ENCODE data around the gene RNF224.
A peak's percentile ranks its signal among the peaks of the same experiment; 100 is the strongest.

RNF224 gene

DNA sequence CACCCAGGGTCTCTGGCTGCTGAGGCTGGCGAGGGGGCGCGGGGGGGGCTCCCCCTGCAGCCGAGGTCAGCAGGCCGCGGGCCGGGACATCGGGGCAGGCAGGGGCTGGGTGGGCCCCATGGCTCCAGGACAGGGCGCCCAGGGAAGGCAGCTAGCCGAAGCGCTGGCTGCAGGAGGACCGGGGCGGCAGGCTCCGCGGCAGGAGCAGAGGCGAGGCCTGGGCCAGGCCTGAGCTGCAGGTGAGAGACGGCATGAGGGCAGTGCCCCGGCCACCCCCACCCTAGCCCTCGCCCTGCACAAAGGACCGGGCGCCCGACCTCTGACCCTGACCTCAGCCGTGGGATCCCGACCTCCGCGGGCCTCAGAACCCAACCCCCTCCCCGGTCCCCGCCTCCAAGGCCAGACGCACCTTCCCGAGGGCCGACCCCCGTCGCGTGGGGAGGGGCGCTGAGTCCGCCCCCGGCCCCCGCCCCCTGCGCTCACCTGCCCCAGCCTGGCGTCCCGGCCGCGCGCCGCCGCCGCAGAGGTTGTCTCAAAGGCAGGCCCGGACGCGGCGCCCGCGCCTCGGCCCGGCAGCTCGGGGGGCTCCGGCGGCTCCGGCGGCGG, 5.7 kb upstream of the RNF224 start:
- TF ChIP-seq, protein P1, sequence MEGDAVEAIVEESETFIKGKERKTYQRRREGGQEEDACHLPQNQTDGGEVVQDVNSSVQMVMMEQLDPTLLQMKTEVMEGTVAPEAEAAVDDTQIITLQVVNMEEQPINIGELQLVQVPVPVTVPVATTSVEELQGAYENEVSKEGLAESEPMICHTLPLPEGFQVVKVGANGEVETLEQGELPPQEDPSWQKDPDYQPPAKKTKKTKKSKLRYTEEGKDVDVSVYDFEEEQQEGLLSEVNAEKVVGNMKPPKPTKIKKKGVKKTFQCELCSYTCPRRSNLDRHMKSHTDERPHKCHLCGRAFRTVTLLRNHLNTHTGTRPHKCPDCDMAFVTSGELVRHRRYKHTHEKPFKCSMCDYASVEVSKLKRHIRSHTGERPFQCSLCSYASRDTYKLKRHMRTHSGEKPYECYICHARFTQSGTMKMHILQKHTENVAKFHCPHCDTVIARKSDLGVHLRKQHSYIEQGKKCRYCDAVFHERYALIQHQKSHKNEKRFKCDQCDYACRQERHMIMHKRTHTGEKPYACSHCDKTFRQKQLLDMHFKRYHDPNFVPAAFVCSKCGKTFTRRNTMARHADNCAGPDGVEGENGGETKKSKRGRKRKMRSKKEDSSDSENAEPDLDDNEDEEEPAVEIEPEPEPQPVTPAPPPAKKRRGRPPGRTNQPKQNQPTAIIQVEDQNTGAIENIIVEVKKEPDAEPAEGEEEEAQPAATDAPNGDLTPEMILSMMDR (IDR thresholded peaks at IDR 0.05; ENCODE audit: low read depth, low read length): no peak
- in situ Hi-C loops (cut with HindIII; ENCODE audit: low sequenced_read_pairs): no loop called here
- H3K4me3 ChIP-seq (ENCODE audit: low read depth, low read length): peak overlapping the region; percentile 24
- DNase-seq (ENCODE audit: low read depth, low spot score): no peak

DNA sequence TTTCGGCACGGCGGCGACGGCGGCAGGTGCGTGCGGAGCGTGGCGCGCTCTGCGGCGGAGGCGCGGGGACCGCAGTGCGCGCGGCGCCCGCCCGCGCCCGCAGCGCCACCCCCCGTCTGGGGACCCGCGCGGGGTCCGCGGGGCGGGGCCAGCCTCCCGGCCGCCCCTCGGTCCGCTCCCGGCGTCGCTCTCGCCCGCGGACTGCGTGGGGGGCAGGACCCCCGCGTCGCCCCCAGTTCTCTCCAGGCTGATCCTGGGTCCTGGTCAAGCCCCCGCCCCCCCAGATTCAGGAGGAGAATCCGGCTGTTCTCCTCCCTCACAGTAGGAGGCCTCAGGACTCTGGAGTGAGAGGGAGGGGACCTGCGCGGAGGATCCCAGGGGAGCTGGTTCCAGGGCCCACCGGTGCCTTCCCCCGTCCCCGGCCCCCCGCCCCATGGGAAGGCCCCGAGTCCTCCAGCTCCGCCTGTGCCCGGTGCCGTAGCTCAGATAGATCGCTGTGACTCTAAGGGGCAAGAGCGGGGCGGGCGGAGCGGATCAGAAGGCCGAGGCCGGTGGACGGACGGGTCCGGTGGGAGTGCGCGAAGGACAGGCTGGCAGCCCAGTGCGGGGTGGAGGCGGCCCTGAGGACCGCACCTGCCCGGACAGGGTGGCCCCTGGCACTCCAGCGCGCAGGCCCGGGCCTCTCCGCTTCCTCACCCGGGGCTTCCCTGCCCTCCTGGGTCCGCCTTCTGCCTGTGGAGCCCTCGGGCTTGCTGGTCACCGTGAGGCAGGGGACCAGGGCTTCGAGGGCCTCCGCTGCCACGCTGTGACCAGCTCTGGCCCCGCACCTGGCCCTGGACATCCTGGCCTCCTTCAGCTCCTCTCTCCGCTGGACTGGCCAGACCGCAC, 4.9 kb upstream of the RNF224 start, which contains the start of gene RNF208:
RNF208 (minus strand) TSS at position 51 of the 888 bp plus-strand sequence. CDS start 1,028 bp downstream, outside the sequence.
- TF ChIP-seq, protein P1 (IDR thresholded peaks at IDR 0.05; ENCODE audit: low read depth, low read length): no peak
- H3K4me3 ChIP-seq (ENCODE audit: low read depth, low read length): peak within 1 kb of the TSS; percentile 64
- in situ Hi-C loops (cut with HindIII; ENCODE audit: low sequenced_read_pairs): no loop called here
- no peak for DNase-seq (ENCODE audit: low read depth, low spot score)

DNA sequence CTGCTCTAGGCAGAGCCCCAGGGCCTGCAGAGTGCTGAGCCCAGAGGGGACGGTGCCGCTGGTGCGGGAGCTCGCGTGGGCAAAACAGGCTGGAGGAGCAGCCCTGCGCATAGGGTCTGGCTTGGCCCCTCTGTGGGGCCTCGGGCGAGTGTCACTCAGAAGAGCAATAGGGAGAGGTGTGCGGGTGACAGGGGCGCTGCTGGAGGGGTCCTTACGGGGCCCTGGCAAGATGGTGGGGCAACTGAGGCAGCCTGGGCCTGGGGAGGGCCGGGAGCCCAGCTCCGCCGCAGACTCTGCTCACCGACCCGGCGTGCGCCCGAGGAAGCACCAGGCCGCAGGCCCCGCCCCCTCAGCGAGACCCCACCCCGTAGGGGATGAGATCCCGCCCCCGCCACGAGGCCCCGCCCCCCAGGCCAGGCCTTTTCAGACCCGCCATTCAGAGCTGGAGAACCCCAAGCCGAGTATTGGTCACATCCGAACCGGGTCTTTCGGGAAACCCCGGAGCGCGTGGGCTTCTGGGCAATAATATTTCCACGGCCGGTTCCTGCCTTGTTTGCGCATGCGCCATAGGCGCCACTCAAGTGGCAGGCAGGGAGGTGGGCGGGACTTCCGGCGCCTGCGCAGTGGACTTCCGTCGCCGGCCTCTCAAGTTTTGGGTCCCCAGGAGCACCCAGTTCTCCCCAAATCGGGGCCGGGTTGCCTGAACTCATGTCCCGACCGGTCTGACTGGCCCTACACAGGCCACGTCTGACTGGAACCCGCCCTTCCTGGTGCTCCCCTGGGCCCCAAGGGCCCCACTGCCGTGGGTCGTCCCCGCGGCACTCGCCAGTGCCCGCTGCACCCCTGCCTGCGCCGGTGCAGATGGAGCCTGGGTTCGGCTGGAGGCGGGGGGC, 4.0 kb upstream of the RNF224 start:
- DNase-seq (ENCODE audit: low read depth, low spot score): peak; percentile 99
- in situ Hi-C loops (cut with HindIII; ENCODE audit: low sequenced_read_pairs): no loop called here
- TF ChIP-seq, protein P1 (IDR thresholded peaks at IDR 0.05; ENCODE audit: low read depth, low read length): no peak
- H3K4me3 ChIP-seq (ENCODE audit: low read depth, low read length): peak overlapping the region; percentile 64

DNA sequence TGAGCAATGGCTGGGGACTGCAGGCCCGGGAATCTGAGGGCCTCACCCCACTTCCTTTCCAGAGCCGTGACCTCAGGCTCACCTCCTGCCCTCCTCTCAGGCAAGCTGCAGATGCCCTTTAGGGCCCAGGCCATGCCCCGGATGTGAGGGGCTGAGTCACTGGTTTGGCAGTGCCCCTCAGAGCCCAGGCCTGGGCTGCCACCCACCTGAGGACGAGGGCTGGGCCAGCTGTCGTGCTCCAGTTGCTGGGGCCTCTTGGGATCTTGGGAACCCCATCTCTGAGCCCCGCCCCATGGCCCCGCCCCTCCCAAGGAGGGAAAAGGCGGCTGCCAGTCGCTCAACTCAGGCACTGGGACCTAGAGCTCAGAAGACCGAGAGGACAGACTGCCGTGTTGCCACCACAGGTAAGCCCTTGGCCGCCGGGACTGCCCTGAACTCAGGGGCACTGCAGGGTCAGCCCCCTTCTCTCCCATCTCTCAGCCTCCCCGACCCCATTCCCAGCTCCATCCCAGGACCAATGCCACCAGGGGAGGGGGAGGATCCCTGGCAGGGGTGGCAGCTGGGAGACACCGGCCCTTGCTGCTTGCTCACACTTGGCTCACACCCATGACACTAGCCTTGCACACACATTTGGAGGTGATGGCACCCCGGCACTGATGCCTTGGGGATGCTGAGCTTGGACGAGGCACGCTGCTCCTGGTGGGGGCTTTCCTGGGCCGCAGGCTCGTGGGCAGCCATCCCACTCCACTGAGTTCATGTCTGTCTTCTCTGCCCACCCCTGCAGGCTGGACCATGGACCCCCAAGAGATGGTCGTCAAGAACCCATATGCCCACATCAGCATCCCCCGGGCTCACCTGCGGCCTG, 2.2 kb upstream of the RNF224 start, which contains the start of gene CYSRT1:
CYSRT1 (plus strand) TSS at position 345 of the 865 bp plus-strand sequence; CDS start at position 793, 448 bp downstream.
- H3K4me3 ChIP-seq (ENCODE audit: low read depth, low read length): peak within 1 kb of the TSS; percentile 64
- TF ChIP-seq, protein P1 (IDR thresholded peaks at IDR 0.05; ENCODE audit: low read depth, low read length): no peak
- no peak for DNase-seq (ENCODE audit: low read depth, low spot score)
- in situ Hi-C loops (cut with HindIII; ENCODE audit: low sequenced_read_pairs): no loop called here

DNA sequence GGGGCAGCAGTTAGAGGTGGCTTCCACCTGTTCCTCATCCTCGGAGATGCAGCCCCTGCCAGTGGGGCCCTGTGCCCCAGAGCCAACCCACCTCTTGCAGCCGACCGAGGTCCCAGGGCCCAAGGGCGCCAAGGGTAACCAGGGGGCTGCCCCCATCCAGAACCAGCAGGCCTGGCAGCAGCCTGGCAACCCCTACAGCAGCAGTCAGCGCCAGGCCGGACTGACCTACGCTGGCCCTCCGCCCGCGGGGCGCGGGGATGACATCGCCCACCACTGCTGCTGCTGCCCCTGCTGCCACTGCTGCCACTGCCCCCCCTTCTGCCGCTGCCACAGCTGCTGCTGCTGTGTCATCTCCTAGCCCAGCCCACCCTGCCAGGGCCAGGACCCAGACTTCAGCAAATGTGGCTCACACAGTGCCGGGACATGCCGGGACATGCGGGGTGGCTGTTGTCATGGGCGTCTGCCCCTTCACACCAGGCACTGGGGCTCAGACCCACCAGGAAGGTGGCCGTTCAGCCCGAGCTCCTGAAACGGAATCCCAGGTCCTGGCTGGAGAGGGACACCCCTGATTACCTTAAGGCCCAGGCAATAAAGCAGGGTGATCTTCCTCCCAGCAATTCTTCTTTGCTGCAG, 1.5 kb upstream of the RNF224 start:
- no peak for DNase-seq (ENCODE audit: low read depth, low spot score)
- TF ChIP-seq, protein P1 (IDR thresholded peaks at IDR 0.05; ENCODE audit: low read depth, low read length): no peak
- H3K4me3 ChIP-seq (ENCODE audit: low read depth, low read length): no peak overlapping the region
- in situ Hi-C loops (cut with HindIII; ENCODE audit: low sequenced_read_pairs): no loop called here
